Calu3 (cell line): ENCODE results near the gene CPPED1. TPM values are rescaled to one million over a fixed set of nuclear protein-coding genes. Genes with fewer than 3 reads are reported as not detected.

Source experiments
- BruUV-seq: library from RNA; stranded (reverse); fragments of 400-500 nt; replicated peaks from 2 replicates; lab custom pipeline; 2021; lab: Mats Ljungman, UMichigan
- CTCF ChIA-PET: fragments of 300-600 bp; sonication (Branson Sonifier 250); formaldehyde crosslinking; loops from one replicate; lab custom pipeline; 2022; ENCODE audit warnings: antibody characterized with exemption; lab: Charles Lee
- DNase-seq: peaks from one replicate; pipeline ENCODE4 v3.0.0; 2022
- H3K27ac Mint-ChIP-seq: one replicate; pipeline ENCODE4 v1.8.0; 2022; ENCODE audit warnings: mixed read lengths; ENCODE audit not compliant: unreplicated experiment
- H3K27me3 Mint-ChIP-seq: one replicate; pipeline ENCODE4 v1.8.0; 2022; ENCODE audit warnings: mixed read lengths; ENCODE audit not compliant: unreplicated experiment
- H3K36me3 Mint-ChIP-seq: one replicate; pipeline ENCODE4 v1.8.0; 2022; ENCODE audit warnings: mild to moderate bottlenecking, moderate library complexity, mixed read lengths; ENCODE audit not compliant: insufficient read depth, unreplicated experiment
- H3K4me1 Mint-ChIP-seq: one replicate; pipeline ENCODE4 v1.8.0; 2022; ENCODE audit warnings: mild to moderate bottlenecking, low read depth, mixed read lengths; ENCODE audit not compliant: unreplicated experiment
- H3K4me3 Mint-ChIP-seq: one replicate; pipeline ENCODE4 v1.8.0; 2022; ENCODE audit warnings: mild to moderate bottlenecking, low read depth, moderate library complexity, mixed read lengths; ENCODE audit not compliant: unreplicated experiment
- H3K9me3 Mint-ChIP-seq: one replicate; pipeline ENCODE4 v1.8.0; 2022; ENCODE audit warnings: low read depth, mixed read lengths; ENCODE audit not compliant: unreplicated experiment
- intact Hi-C: fragments of 100-400 bp; cut with micrococcal nuclease; formaldehyde crosslinking; loops from one replicate; pipeline ENCODE4 v1.10.0; 2022; ENCODE audit not compliant: unreplicated experiment
- microRNA-seq: library from miRNA; unstranded; fragments of <30 nt; microRNA quantifications from one replicate; pipeline ENCODE4 v1.2.0, GENCODE V29; 2022
- total RNA-seq: library from RNA; stranded (reverse); gene quantifications from 2 replicates; pipeline ENCODE4 v1.2.3, GENCODE V29; 2022
- TF ChIP-seq, protein P1 (sequence below): fragments of 200-600 bp; IDR thresholded peaks from one replicate; pipeline ENCODE4 v1.8.0; 2022; ENCODE audit warnings: antibody characterized with exemption; ENCODE audit not compliant: unreplicated experiment

The CPPED1 gene
- total RNA-seq, 1 experiment from 2014 or later = not detected

DNA sequence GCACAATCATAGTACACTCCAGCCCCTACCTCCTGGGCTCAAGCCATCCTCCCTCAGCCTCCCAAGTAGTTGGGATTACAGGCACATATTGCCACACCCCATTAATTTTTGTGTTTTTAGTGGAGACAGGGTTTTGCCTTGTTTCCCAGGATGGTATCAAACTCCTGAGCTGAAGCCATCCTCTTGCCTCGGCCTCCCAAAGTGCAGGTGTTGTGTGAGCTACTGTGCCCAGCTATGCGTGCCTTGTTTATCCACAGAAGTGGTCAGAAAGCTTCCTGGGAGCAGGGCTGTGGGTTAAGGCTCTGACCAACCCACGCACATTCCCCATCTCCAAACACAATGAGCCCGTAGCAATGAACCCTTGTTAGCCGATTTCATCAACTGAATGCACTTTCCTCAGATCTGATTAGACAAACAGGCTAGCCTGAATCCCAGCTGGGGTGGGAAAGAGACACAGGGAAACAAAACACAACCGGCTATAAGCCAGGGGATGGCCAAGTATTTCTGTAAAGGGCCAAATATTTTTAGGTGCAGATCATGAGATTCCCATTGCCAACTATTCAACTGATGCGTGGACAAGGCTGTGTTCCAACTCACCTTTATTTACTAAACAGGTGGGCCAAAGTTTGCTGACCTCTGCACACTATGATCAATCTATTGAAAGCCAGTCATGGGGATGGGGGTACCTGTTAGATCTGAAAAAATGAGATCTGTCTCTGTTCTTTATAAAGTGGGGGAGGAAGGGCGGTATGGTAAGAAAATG, 193.6 kb downstream of the CPPED1 start:
- no peaks in the 10 kb centered on the region for H3K27me3 Mint-ChIP-seq
- H3K36me3 Mint-ChIP-seq = peaks cover 16% of the 10 kb centered on the region
- no peak for DNase-seq
- H3K4me3 Mint-ChIP-seq = no peak overlapping the region
- peaks cover 3% of the 10 kb centered on the region for H3K9me3 Mint-ChIP-seq
- TF ChIP-seq, protein P1, sequence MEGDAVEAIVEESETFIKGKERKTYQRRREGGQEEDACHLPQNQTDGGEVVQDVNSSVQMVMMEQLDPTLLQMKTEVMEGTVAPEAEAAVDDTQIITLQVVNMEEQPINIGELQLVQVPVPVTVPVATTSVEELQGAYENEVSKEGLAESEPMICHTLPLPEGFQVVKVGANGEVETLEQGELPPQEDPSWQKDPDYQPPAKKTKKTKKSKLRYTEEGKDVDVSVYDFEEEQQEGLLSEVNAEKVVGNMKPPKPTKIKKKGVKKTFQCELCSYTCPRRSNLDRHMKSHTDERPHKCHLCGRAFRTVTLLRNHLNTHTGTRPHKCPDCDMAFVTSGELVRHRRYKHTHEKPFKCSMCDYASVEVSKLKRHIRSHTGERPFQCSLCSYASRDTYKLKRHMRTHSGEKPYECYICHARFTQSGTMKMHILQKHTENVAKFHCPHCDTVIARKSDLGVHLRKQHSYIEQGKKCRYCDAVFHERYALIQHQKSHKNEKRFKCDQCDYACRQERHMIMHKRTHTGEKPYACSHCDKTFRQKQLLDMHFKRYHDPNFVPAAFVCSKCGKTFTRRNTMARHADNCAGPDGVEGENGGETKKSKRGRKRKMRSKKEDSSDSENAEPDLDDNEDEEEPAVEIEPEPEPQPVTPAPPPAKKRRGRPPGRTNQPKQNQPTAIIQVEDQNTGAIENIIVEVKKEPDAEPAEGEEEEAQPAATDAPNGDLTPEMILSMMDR = no peak
- intact Hi-C loops = no loop called here
- no TSS peak for BruUV-seq
- peak overlapping the region; percentile 31 for H3K27ac Mint-ChIP-seq
- CTCF ChIA-PET = no interaction called here
- peaks cover 50% of the 10 kb centered on the region for H3K4me1 Mint-ChIP-seq

Small RNAs within 50 kb of the gene (microRNA-seq; reads per million reads assigned to microRNA genes)
- gene MIR4718 = not detected

Other genes with a start within 250 kb of the CPPED1 start
- not detected in 2 replicates for gene SHISA9, start 97.7 kb upstream of the CPPED1 start, total RNA-seq